H1 (cell line): ENCODE results near the gene CAMTA2. TPM values are rescaled to one million over a fixed set of nuclear protein-coding genes. Genes with fewer than 3 reads are reported as not detected.

Experiments used
- NANOG ChIP-seq: IDR thresholded peaks from 2 replicates; pipeline ENCODE4 v1.6.1; 2011; ENCODE audit warnings: low read length, low read depth, mild to moderate bottlenecking, inconsistent platforms; ENCODE audit not compliant: insufficient read depth, poor library complexity, severe bottlenecking
- PHF8 ChIP-seq: fragments of 200-600 bp; sonication (generic); conservative IDR thresholded peaks from 2 replicates; pipeline ENCODE4 v1.7.1; 2012; ENCODE audit warnings: low read depth, mild to moderate bottlenecking, inconsistent platforms, low read length, moderate library complexity
- SAP30 ChIP-seq: fragments of 300-600 bp; sonication (generic); IDR thresholded peaks from 2 replicates; pipeline ENCODE4 v1.7.1; 2012; ENCODE audit warnings: low read length, moderate library complexity, mild to moderate bottlenecking, inconsistent platforms; ENCODE audit not compliant: insufficient read depth, insufficient replicate concordance
- ZNF274 ChIP-seq: IDR thresholded peaks from 2 replicates; pipeline ENCODE4 v1.7.0; 2012; ENCODE audit warnings: low read length, borderline replicate concordance; ENCODE audit errors: extremely low read depth
- polyA plus RNA-seq, 7 experiments: library from polyadenylated mRNA; depleted of rRNA in 3 of 7; stranded (reverse) in 5 of 7; unstranded in 2 of 7; fragments of >200 nt in 5 of 7; fragments of 200-250 nt in 2 of 7; gene quantifications; 1 replicate in 5 of 7; 2 replicates in 1 of 7; 4 replicates in 1 of 7; pipeline versions ENCODE4 v1.2.1 to v1.2.3, GENCODE V29; 2011 to 2013; ENCODE audit warnings: missing spikeins in 2 of 7, mixed read lengths in 2 of 7
- total RNA-seq: library from RNA; stranded (reverse); fragmentation: NEBNext Ultra II Directional; extraction: Animal tissue kit (Norgen Biotek cat#: 25700); gene quantifications from 2 replicates; pipeline ENCODE4 v1.2.1, GENCODE V29; 2021

CAMTA2 gene
- total and polyA plus RNA-seq, 2 of the 8 experiments (the other 6 are each of a cell fraction or from before 2014, with no cell fraction given), result 5.5 to 12.0 TPM

- TF ChIP-seq PHF8 (peak; percentile 23; the same call in 1 of the 2 replicates), NANOG (no peak), SAP30 (peak; percentile 32), ZNF274 (no peak)
These were observed 10.7 kb upstream of the CAMTA2 start (continued) for GRCh38 chr17:4998027-4998731.
